22Rv1 (cell line): Measurements from ENCODE around the gene GRIN3B.
"Not testable (repeated sequence)": the region's sequence is repeated elsewhere in the genome, so short reads cannot be mapped to it uniquely, and the experiment has no call there.

Experiments
- H3K27ac ChIP-seq: fragments of 450-650 bp; 2 replicates; pipeline ENCODE4 v1.5.1; 2017
- ZFX ChIP-seq: fragments of 450-650 bp; IDR thresholded peaks from 2 replicates; pipeline ENCODE4 v1.6.1; 2017; ENCODE audit warnings: antibody characterized with exemption, borderline replicate concordance
- TF ChIP-seq, protein P1 (sequence below): fragments of 450-650 bp; IDR thresholded peaks from 2 replicates; pipeline ENCODE4 v1.5.1; 2017; ENCODE audit warnings: mild to moderate bottlenecking

Gene GRIN3B

DNA sequence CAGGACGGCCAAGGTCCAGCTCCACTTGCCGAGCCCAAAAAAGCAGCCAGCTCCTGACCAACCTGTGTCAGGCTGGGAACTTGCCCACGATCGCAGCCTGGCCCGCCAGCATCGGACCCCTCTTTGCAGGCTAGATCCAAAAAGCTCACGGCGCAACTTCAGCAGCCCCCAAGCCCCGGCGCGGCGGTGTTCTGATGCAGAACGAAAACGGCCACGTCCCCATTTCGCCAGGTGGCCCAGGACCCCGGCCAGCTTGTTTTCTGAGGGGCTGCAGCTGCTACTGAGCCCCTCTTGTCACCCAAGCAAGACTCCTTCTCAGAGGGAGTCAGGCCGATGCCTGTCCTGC is 19.4 kb downstream of the GRIN3B start:
- TF ChIP-seq, protein P1, sequence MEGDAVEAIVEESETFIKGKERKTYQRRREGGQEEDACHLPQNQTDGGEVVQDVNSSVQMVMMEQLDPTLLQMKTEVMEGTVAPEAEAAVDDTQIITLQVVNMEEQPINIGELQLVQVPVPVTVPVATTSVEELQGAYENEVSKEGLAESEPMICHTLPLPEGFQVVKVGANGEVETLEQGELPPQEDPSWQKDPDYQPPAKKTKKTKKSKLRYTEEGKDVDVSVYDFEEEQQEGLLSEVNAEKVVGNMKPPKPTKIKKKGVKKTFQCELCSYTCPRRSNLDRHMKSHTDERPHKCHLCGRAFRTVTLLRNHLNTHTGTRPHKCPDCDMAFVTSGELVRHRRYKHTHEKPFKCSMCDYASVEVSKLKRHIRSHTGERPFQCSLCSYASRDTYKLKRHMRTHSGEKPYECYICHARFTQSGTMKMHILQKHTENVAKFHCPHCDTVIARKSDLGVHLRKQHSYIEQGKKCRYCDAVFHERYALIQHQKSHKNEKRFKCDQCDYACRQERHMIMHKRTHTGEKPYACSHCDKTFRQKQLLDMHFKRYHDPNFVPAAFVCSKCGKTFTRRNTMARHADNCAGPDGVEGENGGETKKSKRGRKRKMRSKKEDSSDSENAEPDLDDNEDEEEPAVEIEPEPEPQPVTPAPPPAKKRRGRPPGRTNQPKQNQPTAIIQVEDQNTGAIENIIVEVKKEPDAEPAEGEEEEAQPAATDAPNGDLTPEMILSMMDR = no peak
- no peak for TF ChIP-seq ZFX
- peak overlapping the region; percentile 78 for H3K27ac ChIP-seq

DNA sequence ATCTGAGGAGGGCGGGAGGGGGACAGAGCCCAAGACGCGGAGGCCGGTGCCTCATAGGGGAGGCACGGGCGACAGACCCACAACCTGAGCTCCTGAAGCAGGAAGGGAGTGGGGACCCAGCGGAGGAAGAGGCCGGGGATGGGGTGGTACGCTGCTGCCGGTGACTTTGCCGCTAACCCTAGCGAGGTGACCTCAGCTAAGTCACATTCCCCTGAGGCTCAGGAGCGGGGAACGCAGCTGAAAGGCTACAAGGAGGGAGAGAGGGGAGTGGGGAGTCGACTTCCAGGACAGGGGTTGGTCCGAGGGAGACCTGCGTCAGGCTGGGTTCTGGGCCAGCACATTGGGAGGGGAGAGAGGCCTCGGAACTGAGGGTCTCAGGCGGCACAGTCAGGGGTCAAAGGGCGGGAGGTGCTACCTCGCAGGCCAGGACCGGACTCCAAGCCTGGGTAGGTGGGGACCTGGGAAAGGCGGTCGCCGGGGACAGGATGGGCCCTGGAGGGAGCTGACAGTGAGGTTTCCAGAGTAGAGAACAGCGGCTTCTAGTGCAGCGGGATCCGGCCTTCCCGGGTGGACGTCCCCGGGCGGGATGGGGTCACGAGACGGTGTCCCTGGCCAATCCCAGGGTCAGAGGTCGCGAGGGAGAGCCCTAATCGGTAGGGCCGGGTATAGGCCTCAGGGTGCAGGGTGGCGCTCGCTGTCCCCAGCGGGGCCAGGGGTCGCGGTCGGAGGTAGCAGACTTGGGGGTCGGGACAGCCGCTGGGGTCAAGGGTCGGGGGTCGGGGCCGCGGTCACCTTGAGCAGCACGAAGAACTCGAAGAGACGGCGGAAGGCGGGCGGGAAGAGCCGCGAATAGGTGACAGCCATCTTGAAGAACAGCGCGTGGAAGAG is 20.0 kb downstream of the GRIN3B start:
- H3K27ac ChIP-seq = peak overlapping the region; percentile 78
- no peak for TF ChIP-seq ZFX
- TF ChIP-seq, protein P1 = no peak

DNA sequence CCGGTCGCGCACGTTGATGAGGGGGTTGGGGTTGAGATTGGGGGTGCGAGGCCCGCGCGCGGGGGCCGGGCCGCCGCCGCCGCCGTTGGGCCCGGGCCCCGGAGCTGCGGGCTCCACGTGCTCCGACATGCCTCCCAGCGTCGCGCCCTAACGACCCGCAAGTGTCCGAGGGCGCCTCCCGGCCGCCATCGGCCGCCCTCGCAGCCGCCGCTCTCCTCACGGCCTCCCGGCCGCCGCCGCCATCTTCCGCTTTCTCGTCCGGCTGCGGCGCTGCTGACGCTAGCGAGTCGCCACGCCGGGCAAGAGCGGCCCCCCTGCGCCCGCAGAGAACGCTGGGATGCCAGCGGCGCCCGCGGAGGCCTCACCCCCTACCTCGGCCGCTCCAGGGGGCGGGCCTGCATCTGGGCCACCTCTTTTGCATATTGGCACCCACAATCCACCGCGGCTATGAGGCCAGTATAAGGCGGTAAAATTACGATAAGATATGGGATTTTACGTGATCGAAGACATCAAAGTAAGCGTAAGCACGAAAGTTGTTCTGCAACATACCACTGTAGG is 20.7 kb downstream of the GRIN3B start, which contains the start of gene TMEM259:
TSS of gene TMEM259 (minus strand) at position 256 of the 558 bp plus-strand sequence. CDS start at position 129, 127 bp downstream.
- TF ChIP-seq, protein P1 = no peak
- no peak for TF ChIP-seq ZFX
- peak within 1 kb of the TSS; percentile 78 for H3K27ac ChIP-seq

DNA sequence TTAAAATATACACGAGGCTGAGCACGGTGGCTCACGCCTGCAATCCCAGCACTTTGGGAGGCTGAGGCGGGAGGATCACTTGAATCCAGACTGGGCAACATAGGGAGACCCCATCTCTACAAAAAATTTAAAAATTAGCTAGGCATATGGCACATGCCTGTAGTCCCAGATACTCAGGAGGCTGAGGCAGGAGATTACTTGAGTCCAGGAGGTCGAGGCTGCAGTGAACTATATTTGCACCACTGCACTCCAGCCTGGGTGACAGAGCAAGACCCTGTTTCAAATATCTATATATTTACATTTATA is 23.6 kb downstream of the GRIN3B start:
- H3K27ac ChIP-seq = not testable (repeated sequence)

DNA sequence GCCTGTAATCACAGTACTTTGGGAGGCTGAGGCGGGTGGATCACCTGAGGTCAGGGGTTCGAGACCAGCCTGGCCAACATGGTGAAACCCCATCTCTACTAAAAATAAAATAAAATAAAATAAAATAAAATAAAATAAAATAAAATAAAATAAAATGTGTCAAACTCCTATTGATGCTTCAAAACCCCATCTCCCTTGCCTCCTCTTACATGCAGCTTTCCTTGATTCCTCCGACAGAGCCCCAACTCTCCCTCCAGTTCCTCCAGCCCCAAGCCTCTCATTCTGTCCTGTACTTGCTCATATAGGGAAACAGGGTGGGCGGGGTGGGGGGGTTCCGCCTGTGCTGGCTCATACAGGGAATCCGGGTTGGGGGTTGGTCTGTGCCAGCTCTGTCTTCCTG is 24.9 kb downstream of the GRIN3B start:
- not testable (repeated sequence) for H3K27ac ChIP-seq

DNA sequence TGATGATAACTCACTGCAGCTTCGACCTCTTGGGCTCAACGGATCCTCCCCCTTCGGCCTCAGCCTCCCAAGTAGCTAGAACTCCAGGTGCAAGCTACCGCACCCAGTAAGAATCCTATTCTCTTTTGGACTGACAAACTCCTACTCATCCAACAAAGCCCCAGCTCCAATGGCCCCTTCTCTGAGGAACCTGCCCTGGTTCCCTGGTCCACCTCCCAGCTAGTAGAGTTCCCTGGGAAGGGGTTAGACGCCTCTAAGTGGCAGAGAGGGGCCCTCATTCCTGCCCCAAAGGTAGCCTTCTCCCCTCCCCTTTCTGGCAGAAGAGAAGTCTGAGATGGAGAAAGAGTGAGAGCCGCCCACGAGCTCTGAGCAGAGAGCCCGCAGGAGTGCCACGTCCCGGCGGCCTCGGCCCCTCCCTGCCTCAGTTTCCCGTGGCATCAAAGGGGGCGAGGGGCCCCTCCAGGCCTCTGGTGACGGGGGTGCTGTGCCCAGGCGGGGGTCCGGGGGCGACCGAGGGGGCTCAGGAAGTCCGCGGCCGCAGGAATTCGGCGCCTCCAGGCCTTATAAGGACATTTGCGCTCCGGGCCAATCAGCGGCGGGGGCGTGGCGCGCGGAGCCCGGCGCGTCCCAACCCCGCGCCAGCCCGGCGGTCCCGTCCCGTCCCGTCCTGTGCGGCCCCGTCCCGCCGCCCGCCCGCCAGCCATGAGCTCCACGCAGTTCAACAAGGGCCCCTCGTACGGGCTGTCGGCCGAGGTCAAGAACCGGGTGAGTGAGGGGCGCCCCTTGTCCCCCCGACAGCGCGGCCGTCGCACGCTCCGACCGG is 26.0 kb downstream of the GRIN3B start, which contains the start of gene CNN2:
TSS of gene CNN2 (plus strand) at position 649 of the 823 bp plus-strand sequence. CDS start at position 703, 54 bp downstream.
- H3K27ac ChIP-seq = peak within 1 kb of the TSS; percentile 48
- TF ChIP-seq ZFX = no peak
- TF ChIP-seq, protein P1 = no peak

DNA sequence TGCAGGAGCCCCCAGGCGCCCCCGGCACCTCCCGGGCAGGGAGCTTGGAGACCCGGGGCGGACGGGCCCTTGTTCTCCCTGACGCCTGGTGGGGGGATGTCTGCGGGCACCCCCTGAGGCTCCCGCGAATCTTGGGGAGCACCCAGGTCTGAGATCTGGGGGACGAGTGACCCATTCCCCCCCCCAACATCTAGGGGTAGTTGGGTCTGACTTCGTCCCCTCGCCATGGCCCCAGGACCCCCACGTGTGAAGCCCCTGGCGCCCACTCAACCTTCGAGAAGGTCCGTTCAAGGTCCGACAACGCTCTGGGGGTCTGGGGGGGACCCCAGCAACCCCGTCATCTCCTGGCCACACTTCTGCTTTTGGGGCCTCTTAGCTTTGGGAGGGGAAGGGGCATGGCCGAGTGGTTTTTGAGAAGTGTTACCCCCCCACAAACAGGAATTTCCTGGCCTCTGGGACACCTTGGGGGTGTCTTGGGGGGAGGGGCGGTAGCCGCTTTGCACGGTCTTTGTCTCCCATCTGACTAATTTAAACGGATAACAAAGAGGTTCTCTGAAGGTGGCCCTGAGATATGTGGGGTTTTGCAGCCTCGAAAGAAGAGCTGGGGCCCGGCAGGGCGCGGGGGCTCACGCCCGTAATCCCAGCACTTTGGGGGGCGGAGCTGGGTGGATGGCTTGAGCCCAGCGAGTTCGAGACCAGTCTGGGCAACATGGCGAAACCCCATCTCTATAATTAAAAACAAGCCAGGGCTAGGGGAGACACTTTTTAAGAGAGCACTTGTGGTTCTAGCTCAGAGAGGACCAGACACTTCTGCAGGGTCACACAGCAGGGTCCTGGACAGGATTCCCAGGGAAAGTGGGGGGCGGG is 26.8 kb downstream of the GRIN3B start:
- H3K27ac ChIP-seq = peak overlapping the region; percentile 48
- TF ChIP-seq, protein P1 = no peak
